GM11168 (cell line): ENCODE measurements around the gene UBE2D3.
"Not testable (repeated sequence)": the region's sequence is repeated elsewhere in the genome, so short reads cannot be mapped to it uniquely, and the experiment has no call there.

Source experiments
- in situ Hi-C: fragments of 300-500 bp; cut with MboI; formaldehyde crosslinking; loops from one replicate; pipeline ENCODE4 v1.12.0; 2022; ENCODE audit warnings: low sequenced_read_pairs; ENCODE audit not compliant: unreplicated experiment

The UBE2D3 gene

DNA sequence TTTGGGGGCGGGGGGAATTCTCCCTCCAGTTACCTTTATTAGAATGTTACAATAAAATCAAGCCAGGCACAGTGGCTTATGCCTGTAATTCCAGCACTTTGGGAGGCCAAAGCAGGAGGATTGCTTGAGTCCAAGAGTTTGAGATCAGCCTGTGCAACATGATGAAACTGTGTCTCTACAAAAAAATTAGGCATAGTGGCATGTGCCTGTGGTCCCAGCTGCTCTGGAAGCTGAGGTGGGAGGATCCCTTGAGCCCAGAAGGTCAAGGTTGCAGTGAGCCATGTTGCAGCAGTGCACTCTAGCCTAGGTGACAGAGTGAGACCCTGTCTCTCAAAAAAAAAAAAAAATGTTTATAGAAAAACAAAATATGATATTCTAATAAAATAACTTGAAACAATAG is 5.3 kb upstream of the UBE2D3 start:
- in situ Hi-C loops, result no loop called here

DNA sequence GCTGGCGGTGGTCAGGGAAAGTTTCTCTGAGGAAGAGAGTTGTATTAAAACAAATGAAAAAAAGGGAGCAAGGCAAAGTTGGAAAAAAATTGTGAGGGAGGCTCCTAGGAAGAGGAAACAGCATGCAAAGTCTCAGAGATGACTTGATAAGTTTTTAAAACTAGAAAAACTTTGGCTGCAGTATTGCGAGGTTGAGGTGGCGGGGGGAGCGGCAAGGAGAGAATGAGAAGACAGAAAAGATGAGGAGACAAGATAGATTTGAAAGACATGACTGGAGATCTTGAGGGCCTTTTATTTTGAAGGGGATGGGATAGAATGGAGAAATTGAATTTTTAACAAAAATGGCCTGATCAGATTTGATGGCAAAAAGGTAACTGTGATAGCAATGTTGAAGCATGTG is 4.8 kb upstream of the UBE2D3 start:
- in situ Hi-C loops, result no loop called here

GRCh38 chr4:102829803-102830202 is 2.5 kb upstream of the UBE2D3 start:
- in situ Hi-C loops, result no loop called here

GRCh38 chr4:102828497-102828808 is 1.1 kb upstream of the UBE2D3 start:
- in situ Hi-C loops, result no loop called here

DNA sequence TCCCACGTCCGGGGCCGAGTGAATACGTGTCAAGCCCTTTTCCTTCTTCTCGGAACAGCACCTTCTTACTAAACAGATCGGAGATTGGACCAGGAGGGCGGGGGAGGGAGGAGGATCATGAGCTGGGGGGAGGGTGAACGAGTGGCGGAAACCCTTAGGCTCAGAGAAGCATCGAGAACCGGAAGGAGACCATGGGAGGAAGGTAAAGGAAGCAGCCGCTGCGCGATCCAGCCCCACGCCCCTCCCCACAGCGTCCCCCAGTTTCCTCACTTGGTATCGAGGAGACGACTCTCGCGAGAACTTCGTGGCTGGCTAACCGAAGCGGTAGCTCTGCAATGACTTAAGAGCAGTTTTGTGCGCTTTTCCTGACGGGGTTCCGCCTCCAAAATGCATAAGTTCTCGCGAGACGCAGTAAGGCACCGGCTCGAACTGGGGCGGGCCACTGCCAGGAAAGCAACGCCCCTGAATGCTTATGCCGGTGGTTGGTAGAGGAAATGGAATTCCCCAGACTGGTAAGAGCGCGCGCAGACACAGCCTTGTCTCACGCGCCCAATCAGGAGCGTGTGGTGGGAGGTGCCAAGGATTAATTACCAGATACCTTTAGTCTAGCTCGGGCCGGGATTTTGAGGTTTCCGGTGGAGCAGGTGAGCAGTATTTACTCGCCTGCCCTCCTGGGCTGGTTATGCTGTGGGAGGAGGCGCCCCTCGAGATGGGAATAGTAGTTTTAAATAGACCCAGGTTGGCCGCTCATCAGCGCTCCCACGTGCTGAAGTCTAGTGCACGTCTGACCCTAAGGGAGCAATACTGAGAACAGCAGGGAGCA is 534 bp upstream of the UBE2D3 start:
- in situ Hi-C loops, result no loop called here

GRCh38 chr4:102826105-102826889 is 1.1 kb downstream of the UBE2D3 start:
- in situ Hi-C loops, result no loop called here

DNA sequence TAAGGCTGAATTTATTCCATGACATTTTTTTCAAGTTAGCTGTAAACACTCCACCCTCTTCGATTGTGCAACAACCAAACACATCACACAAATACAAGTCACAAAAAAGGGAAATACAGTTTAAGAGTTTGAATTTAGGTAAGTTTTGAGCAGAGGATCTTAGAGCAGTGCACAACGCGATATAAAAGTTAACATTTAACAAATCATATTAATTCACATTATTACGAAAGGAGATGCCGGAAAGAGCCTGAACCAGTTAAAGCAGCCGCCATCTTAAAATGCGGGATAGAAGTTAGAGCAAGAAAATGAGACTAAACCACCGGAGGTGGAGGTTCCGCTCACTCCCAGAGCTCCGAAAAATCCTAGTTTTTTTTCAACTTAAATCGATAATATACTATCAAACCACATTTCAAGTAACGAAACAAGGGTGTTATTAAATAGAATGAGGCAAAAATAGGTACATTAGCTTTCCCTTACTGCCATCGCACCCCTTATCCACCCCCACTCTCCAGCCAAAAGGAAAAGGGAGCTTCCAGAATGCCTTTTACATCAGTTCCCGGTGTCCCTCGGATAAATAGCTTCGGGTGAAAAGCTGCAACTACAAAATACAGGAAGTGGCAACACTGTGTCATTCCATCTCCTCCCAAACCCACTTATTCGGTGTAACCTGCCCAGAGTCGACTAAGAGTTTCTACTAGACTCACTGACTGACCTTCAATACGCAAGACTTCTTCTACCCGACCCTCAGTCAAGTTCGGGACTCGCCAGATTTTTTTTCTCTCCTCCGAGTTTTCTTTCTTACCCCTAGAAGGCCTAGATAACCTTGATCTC is 1.9 kb downstream of the UBE2D3 start:
- in situ Hi-C loops, result no loop called here

GRCh38 chr4:102824398-102824797 is 3.0 kb downstream of the UBE2D3 start:
- in situ Hi-C loops, result no loop called here

DNA sequence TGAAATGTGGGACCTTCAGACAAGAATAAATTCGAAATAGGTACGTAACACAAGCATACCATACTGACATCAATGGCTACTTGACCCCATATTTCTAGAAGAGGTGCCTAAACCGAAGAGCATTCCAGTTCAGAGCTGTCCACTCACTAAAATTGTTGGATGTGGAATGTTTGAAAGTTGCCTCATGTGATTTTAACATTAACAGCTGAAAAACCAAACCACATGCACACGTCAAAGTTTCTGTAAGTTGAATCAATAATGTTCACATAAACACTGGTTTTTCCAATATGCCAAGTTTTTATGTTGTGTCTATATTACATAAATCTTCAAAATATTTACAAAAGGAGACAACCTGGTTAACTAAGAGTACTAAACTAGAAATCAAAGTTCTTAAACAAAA is 3.5 kb downstream of the UBE2D3 start:
- in situ Hi-C loops, result no loop called here

DNA sequence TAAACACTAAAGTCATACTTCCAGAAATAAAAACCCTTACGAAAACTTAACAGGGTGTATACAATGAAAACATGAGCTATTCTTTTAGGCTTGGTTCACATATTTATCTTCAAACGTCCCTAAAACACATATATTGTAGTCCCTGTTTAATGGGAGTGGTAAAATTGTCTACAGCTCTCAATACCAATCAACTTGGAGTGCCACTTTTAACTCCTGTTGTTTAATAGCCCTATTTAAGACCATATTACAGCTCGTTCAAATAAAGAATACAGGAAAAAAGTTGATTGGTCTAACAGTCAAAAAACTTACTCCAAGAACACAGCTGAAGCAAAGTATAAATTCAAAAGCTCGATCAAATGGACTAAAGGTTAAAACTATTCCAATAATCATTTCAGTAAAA is 3.9 kb downstream of the UBE2D3 start:
- in situ Hi-C loops, result no loop called here

DNA sequence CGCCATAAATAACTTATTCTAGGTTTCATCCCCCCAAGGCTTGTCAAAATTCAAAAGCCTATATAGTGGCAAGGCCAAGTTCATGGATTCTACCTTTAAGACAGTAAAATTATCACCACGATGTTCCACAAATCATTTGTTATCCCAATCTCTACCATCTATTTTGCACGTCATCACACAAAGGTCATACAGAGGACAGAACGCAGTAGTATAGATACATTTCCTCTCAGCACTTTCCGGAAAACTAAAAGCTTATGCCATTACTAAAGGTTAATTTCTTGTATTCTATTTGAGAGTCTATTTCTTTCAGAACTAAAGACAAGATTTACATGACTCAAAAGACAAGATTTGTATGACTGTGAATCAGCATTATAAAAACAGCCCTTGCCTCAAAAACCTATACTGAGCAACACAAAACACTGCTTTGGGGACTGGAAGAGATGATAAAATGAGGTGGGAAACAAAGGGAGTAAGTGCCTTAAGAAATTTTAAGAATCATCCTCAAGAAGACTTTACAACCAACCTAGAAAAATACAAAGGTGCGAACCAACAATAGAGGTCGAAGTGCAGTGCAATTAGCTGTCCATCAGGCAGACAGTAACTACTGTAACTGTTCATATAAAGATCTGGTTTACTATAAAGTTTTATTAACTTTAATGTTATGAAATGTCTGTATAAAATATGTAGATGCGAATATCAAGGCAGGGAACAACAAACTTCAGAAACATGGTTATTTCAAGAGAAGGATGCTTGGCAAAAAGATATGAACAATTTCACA is 7.6 kb downstream of the UBE2D3 start:
- in situ Hi-C loops, result no loop called here

GRCh38 chr4:102819100-102819499 is 8.3 kb downstream of the UBE2D3 start:
- in situ Hi-C loops, result not testable (repeated sequence)

DNA sequence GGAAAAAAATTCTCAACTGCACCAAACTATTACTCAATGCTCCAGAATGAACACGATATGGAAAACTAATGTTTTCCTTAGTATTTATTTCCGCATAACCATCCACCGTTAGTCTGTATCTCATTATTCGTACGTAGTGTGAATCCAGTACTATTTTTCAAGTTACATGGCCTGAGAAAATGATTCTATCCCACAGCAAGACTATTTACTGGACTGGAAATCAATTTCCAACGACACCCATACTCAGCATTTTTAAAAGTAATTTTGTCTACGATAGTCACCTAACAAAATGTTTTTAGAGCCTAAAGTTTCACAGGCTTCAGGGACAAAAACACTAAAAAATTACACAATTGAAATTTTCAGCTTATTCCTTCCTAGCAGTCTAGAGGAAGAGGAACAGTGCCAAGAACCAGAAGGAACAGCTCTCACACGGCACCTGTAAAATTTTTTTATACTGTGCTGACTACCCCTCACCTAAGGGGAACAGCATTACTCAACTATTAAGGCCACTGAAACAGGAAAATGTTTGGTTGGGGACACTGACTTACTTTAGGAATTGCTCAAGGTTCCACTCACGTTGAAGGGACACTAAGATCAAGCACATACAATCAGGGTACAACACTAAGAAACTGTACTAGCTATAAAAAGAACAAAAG is 9.6 kb downstream of the UBE2D3 start:
- in situ Hi-C loops, result no loop called here

- in situ Hi-C loops, result no loop called here
Measured at GRCh38 chr4:102817021-102817605, 10.2 kb downstream of the UBE2D3 start.

DNA sequence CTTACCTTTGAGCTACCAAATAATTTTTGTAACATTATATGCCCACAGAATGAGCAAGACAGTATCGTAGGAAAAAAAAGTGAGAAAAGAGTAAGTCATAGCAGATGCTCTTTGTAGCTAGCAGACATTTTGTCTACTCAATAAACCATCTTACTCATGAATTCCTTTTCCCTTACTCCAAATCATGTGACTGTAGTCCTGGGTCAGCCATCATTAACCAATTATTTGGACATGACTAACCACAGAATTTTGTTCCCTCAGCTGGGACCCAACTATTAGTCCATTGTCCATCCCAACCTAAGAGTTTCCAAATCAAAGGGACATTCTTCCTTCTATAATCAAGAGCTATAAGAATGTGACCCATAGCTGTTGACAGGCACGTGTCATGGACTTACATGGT is 11.4 kb downstream of the UBE2D3 start:
- in situ Hi-C loops, result no loop called here

GRCh38 chr4:102809691-102810090 is 17.7 kb downstream of the UBE2D3 start:
- in situ Hi-C loops, result no loop called here

DNA sequence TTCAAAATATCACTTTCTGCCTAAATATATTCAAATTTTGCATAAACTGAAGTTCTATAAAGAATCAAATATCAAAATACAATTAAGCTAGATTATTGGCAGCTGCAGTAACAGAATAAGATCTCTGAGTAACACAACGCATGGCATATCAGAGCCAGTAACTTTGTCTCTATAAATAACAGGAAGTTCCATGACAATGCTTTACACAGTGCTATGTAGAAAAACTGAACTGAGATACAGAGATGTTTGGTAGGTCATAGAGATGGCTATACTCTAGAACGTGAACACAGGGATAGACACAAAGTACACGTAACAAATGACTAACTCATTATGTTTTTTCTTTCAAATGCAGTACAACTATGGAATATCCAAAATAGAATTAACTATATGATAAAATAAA is 18.2 kb downstream of the UBE2D3 start:
- in situ Hi-C loops, result no loop called here

DNA sequence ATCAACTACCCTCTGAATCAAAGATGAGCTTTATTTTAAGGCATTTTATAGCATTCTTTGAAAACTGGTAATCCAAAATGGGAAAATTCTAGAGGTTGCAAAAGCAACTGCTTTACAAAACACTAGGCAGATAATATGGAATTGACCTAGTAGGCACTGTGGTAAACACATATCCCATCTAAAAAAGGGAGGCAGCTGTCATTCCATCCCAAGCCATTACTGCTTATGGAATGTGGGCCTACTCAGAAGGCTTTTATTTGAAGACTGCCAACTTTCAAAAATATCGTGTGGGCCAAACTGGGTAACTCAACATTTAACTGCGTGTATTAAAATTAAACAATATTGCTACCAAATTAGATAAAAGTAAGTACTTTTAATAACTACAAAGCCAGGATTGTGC is 19.3 kb downstream of the UBE2D3 start:
- in situ Hi-C loops, result no loop called here

GRCh38 chr4:102807345-102807744 is 20.0 kb downstream of the UBE2D3 start:
- in situ Hi-C loops, result no loop called here
